GM10266 (cell line): ENCODE measurements around the gene LMX1A.

Experiments
- DNase-seq: peaks from one replicate; pipeline ENCODE4 v3.0.0; 2012; ENCODE audit errors: extremely low spot score
- CTCF ChIP-seq: IDR thresholded peaks from 2 replicates; pipeline ENCODE4 v1.5.1; 2012; ENCODE audit warnings: mild to moderate bottlenecking, low read depth; ENCODE audit not compliant: control insufficient read depth, insufficient read depth; ENCODE audit errors: missing control alignments

Gene LMX1A

GRCh38 chr1:165392634-165393571, 36.4 kb upstream of the LMX1A start:
- peak; percentile 97 for TF ChIP-seq CTCF
- DNase-seq = peak; percentile 83

- DNase-seq = no peak
Observed at GRCh38 chr1:165389609-165390008, 33.1 kb upstream of the LMX1A start.

GRCh38 chr1:165387961-165388360, 31.4 kb upstream of the LMX1A start:
- no peak for TF ChIP-seq CTCF
- DNase-seq = no peak

More at GRCh38 chr1:165389609-165390008, 33.1 kb upstream of the LMX1A start:
- TF ChIP-seq CTCF = no peak

- TF ChIP-seq CTCF = no peak
- DNase-seq = no peak
Observed at GRCh38 chr1:165387505-165387904, 31.0 kb upstream of the LMX1A start.

- TF ChIP-seq CTCF = no peak
- no peak for DNase-seq
Observed at GRCh38 chr1:165383599-165384405, 27.3 kb upstream of the LMX1A start.

GRCh38 chr1:165383067-165383466, 26.6 kb upstream of the LMX1A start:
- no peak for DNase-seq
- no peak for TF ChIP-seq CTCF
